ENCODE data around the gene IL31RA.

IL31RA gene

GRCh38 chr5:55900068-55900467, 48.9 kb downstream of the IL31RA start:
- H2AFZ ChIP-seq (ENCODE audit: low read length, unreplicated experiment) = no peak overlapping the region
- no peaks in the 10 kb centered on the region for H3K79me2 ChIP-seq (ENCODE audit: control insufficient read depth, insufficient read depth, low read length, unreplicated experiment)
- peaks cover 35% of the 10 kb centered on the region for H3K4me1 ChIP-seq (ENCODE audit: control insufficient read depth, insufficient read depth, low read length, unreplicated experiment)
- no peaks in the 10 kb centered on the region for H3K36me3 ChIP-seq (ENCODE audit: insufficient read depth, low read length)
- H3K4me3 ChIP-seq (ENCODE audit: low read depth, low read length) = no peak overlapping the region
- H3K27me3 ChIP-seq (ENCODE audit: insufficient read depth, low read length) = no peaks in the 10 kb centered on the region
- no peak overlapping the region for H3K27ac ChIP-seq (ENCODE audit: low read depth, low read length)

DNA sequence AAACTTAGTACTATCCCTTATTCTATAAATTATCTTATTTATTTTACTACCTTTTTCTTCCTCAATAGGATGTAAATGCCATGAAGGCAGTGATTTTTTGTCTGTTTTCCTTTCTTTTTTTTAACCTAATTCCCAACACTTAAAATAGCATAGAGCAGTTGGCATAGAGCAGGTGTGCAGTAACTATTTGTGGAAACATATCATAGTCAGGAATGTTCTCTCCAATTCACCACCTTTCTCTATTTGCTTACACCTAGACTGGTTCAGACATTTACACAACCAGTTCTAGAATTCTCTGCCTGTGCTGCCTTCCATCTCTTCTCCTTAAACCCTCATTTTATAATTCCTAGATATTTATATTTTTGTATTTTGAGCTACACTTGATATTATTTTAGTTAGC, 49.6 kb downstream of the IL31RA start:
- peaks cover 35% of the 10 kb centered on the region for H3K4me1 ChIP-seq (ENCODE audit: control insufficient read depth, insufficient read depth, low read length, unreplicated experiment)
- H2AFZ ChIP-seq (ENCODE audit: low read length, unreplicated experiment) = no peak overlapping the region
- no peak overlapping the region for H3K4me3 ChIP-seq (ENCODE audit: low read depth, low read length)
- H3K27ac ChIP-seq (ENCODE audit: low read depth, low read length) = no peak overlapping the region
- H3K27me3 ChIP-seq (ENCODE audit: insufficient read depth, low read length) = no peaks in the 10 kb centered on the region
- H3K79me2 ChIP-seq (ENCODE audit: control insufficient read depth, insufficient read depth, low read length, unreplicated experiment) = no peaks in the 10 kb centered on the region
- no peaks in the 10 kb centered on the region for H3K36me3 ChIP-seq (ENCODE audit: insufficient read depth, low read length)

- Histone ChIP-seq H3K27ac (ENCODE audit: low read depth, low read length) (no peak overlapping the region), H3K27me3 (ENCODE audit: insufficient read depth, low read length) (no peaks in the 10 kb centered on the region), H3K79me2 (ENCODE audit: control insufficient read depth, insufficient read depth, low read length, unreplicated experiment) (no peaks in the 10 kb centered on the region), H3K36me3 (ENCODE audit: insufficient read depth, low read length) (no peaks in the 10 kb centered on the region), H2AFZ (ENCODE audit: low read length, unreplicated experiment) (no peak overlapping the region), H3K4me3 (ENCODE audit: low read depth, low read length) (no peak overlapping the region), H3K4me1 (ENCODE audit: control insufficient read depth, insufficient read depth, low read length, unreplicated experiment) (peaks cover 28% of the 10 kb centered on the region)
These were observed 51.5 kb downstream of the IL31RA start for GRCh38 chr5:55902696-55903095.

DNA sequence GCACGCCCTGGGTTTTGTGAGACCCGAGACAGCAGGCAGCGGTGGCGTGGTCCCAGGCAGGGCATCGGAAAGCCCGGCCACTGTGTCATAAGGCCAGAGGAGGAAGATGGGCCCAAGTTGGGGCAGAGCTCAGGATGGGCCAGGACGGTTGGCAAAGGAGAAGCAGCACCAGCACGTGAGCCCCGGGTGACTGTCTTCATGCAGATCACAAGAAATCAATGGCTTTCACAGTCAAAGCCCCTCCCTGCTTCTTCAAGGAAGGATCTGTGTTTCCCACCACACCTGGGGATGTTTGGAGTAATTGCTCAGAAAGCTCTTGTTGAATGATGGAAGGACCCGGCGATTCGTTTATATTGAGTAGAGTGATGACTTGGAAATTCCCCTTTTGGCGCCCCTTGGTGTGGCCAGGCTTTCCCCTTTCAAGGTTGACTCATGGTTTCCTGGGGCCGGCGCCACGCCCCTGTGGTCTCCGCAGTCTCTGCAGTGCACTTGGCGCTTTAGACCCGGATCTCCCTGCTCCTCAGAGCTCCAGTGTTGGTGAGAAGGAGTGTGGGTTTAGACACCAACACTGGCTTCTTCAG, 52.1 kb downstream of the IL31RA start:
- Histone ChIP-seq H3K79me2 (ENCODE audit: control insufficient read depth, insufficient read depth, low read length, unreplicated experiment) (no peaks in the 10 kb centered on the region), H3K36me3 (ENCODE audit: insufficient read depth, low read length) (no peaks in the 10 kb centered on the region), H3K27ac (ENCODE audit: low read depth, low read length) (no peak overlapping the region), H2AFZ (ENCODE audit: low read length, unreplicated experiment) (no peak overlapping the region), H3K4me3 (ENCODE audit: low read depth, low read length) (no peak overlapping the region), H3K4me1 (ENCODE audit: control insufficient read depth, insufficient read depth, low read length, unreplicated experiment) (peaks cover 24% of the 10 kb centered on the region), H3K27me3 (ENCODE audit: insufficient read depth, low read length) (no peaks in the 10 kb centered on the region)

- Histone ChIP-seq H3K36me3 (ENCODE audit: insufficient read depth, low read length) (no peaks in the 10 kb centered on the region), H3K27ac (ENCODE audit: low read depth, low read length) (no peak overlapping the region), H3K4me3 (ENCODE audit: low read depth, low read length) (no peak overlapping the region), H3K27me3 (ENCODE audit: insufficient read depth, low read length) (no peaks in the 10 kb centered on the region), H3K79me2 (ENCODE audit: control insufficient read depth, insufficient read depth, low read length, unreplicated experiment) (no peaks in the 10 kb centered on the region), H2AFZ (ENCODE audit: low read length, unreplicated experiment) (no peak overlapping the region), H3K4me1 (ENCODE audit: control insufficient read depth, insufficient read depth, low read length, unreplicated experiment) (peaks cover 22% of the 10 kb centered on the region)
These were observed 53.0 kb downstream of the IL31RA start for GRCh38 chr5:55904152-55904551.

DNA sequence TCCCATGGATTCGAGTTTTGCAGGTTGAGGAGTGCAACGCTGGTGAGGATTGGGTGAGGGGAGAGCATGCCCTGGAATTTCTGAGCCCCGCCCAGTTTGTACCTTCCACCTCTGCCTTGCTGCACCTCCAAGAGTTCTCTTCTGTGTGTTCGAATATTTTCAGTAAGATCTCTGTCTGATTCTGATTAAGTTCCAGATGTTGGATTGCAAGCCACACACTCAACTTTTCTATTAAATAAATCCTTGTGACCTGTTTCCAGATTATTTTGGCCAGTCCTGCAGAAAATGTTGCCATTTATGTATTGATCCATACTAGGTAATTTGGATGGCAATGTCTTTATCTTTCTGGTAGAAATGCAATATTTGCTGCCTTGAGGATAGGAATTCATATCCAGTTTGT, 54.1 kb downstream of the IL31RA start:
- H2AFZ ChIP-seq (ENCODE audit: low read length, unreplicated experiment) = no peak overlapping the region
- no peak overlapping the region for H3K27ac ChIP-seq (ENCODE audit: low read depth, low read length)
- peaks cover 11% of the 10 kb centered on the region for H3K4me1 ChIP-seq (ENCODE audit: control insufficient read depth, insufficient read depth, low read length, unreplicated experiment)
- no peaks in the 10 kb centered on the region for H3K36me3 ChIP-seq (ENCODE audit: insufficient read depth, low read length)
- H3K4me3 ChIP-seq (ENCODE audit: low read depth, low read length) = no peak overlapping the region
- no peaks in the 10 kb centered on the region for H3K27me3 ChIP-seq (ENCODE audit: insufficient read depth, low read length)
- no peaks in the 10 kb centered on the region for H3K79me2 ChIP-seq (ENCODE audit: control insufficient read depth, insufficient read depth, low read length, unreplicated experiment)

GRCh38 chr5:55907927-55908326, 56.8 kb downstream of the IL31RA start:
- Histone ChIP-seq H3K27me3 (ENCODE audit: insufficient read depth, low read length) (no peaks in the 10 kb centered on the region), H3K27ac (ENCODE audit: low read depth, low read length) (no peak overlapping the region), H3K4me1 (ENCODE audit: control insufficient read depth, insufficient read depth, low read length, unreplicated experiment) (peaks cover 9% of the 10 kb centered on the region), H3K4me3 (ENCODE audit: low read depth, low read length) (no peak overlapping the region), H3K79me2 (ENCODE audit: control insufficient read depth, insufficient read depth, low read length, unreplicated experiment) (no peaks in the 10 kb centered on the region), H2AFZ (ENCODE audit: low read length, unreplicated experiment) (no peak overlapping the region), H3K36me3 (ENCODE audit: insufficient read depth, low read length) (no peaks in the 10 kb centered on the region)

DNA sequence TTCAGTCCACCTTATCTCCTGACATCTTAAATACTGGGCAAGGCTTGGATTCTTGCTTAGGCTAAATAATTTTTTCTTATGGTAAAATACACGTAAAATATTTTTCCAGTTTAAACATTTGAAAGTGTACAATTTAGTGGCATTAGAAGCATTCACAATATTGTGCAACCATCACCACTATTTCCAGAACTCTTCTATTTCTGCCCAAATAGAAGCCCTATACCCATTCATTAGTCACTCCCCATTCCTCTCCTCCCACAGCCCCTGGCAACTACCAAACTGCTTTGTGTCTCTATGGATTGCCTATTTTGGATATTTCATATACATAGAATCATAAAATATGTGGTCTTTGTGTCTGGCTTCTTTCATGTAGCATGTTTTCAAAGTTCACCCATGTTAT, 57.6 kb downstream of the IL31RA start:
- Histone ChIP-seq H3K27me3 (ENCODE audit: insufficient read depth, low read length) (no peaks in the 10 kb centered on the region), H3K79me2 (ENCODE audit: control insufficient read depth, insufficient read depth, low read length, unreplicated experiment) (no peaks in the 10 kb centered on the region), H3K27ac (ENCODE audit: low read depth, low read length) (no peak overlapping the region), H3K4me1 (ENCODE audit: control insufficient read depth, insufficient read depth, low read length, unreplicated experiment) (peaks cover 7% of the 10 kb centered on the region), H2AFZ (ENCODE audit: low read length, unreplicated experiment) (no peak overlapping the region), H3K4me3 (ENCODE audit: low read depth, low read length) (no peak overlapping the region), H3K36me3 (ENCODE audit: insufficient read depth, low read length) (no peaks in the 10 kb centered on the region)

- Histone ChIP-seq H3K36me3 (ENCODE audit: insufficient read depth, low read length) (no peaks in the 10 kb centered on the region), H3K27ac (ENCODE audit: low read depth, low read length) (no peak overlapping the region; the same call in 1 of the 2 replicates), H3K4me3 (ENCODE audit: low read depth, low read length) (no peak overlapping the region), H3K27me3 (ENCODE audit: insufficient read depth, low read length) (no peaks in the 10 kb centered on the region), H3K4me1 (ENCODE audit: control insufficient read depth, insufficient read depth, low read length, unreplicated experiment) (no peaks in the 10 kb centered on the region), H2AFZ (ENCODE audit: low read length, unreplicated experiment) (no peak overlapping the region), H3K79me2 (ENCODE audit: control insufficient read depth, insufficient read depth, low read length, unreplicated experiment) (no peaks in the 10 kb centered on the region)
These were observed 60.9 kb downstream of the IL31RA start for GRCh38 chr5:55911784-55912653.

- Histone ChIP-seq H3K79me2 (ENCODE audit: control insufficient read depth, insufficient read depth, low read length, unreplicated experiment) (no peaks in the 10 kb centered on the region), H3K4me1 (ENCODE audit: control insufficient read depth, insufficient read depth, low read length, unreplicated experiment) (no peaks in the 10 kb centered on the region), H3K27ac (ENCODE audit: low read depth, low read length) (no peak overlapping the region), H3K27me3 (ENCODE audit: insufficient read depth, low read length) (no peaks in the 10 kb centered on the region), H2AFZ (ENCODE audit: low read length, unreplicated experiment) (no peak overlapping the region), H3K36me3 (ENCODE audit: insufficient read depth, low read length) (no peaks in the 10 kb centered on the region), H3K4me3 (ENCODE audit: low read depth, low read length) (no peak overlapping the region)
These were observed 62.6 kb downstream of the IL31RA start for GRCh38 chr5:55913466-55914413.
